ENCODE data around the gene YWHAH.

The YWHAH gene

GRCh38 chr22:31943978-31944699 is at the start of gene YWHAH:
Gene YWHAH, plus strand, starts transcription at chr22:31944535. Its CDS starts 199 bp downstream, at chr22:31944734.
- FAIRE-seq, result peak; percentile 99

GRCh38 chr22:31895411-31896123 is 48.8 kb upstream of the YWHAH start:
- DNase-seq (ENCODE audit: low spot score) (no peak), FAIRE-seq (no peak)

More at GRCh38 chr22:31943978-31944699, at the start of gene YWHAH:
- DNase-seq (ENCODE audit: low spot score), result peak; percentile 98

- no peak for FAIRE-seq
- no peak for DNase-seq (ENCODE audit: low spot score)
Measured at GRCh38 chr22:31896472-31896871, 47.9 kb upstream of the YWHAH start.

GRCh38 chr22:31897842-31898805 is 46.2 kb upstream of the YWHAH start:
- DNase-seq (ENCODE audit: low spot score) (no peak), FAIRE-seq (no peak)

GRCh38 chr22:31898926-31899325 is 45.4 kb upstream of the YWHAH start:
- FAIRE-seq (no peak), DNase-seq (ENCODE audit: low spot score) (no peak)

- FAIRE-seq (no peak), DNase-seq (ENCODE audit: low spot score) (no peak)
Measured at GRCh38 chr22:31899669-31900068, 44.7 kb upstream of the YWHAH start.

GRCh38 chr22:31901388-31902137 is 42.8 kb upstream of the YWHAH start:
- DNase-seq (ENCODE audit: low spot score) (no peak), FAIRE-seq (no peak)

GRCh38 chr22:31904651-31905050 is 39.7 kb upstream of the YWHAH start:
- DNase-seq (ENCODE audit: low spot score) (no peak), FAIRE-seq (no peak)

- no peak for FAIRE-seq
- DNase-seq (ENCODE audit: low spot score), result no peak
Measured at GRCh38 chr22:31905356-31905755, 39.0 kb upstream of the YWHAH start.

- FAIRE-seq (no peak), DNase-seq (ENCODE audit: low spot score) (no peak)
Measured at GRCh38 chr22:31906086-31906485, 38.2 kb upstream of the YWHAH start.

- DNase-seq (ENCODE audit: low spot score) (no peak), FAIRE-seq (no peak)
Measured at GRCh38 chr22:31906569-31906968, 37.8 kb upstream of the YWHAH start.

- no peak for FAIRE-seq
- no peak for DNase-seq (ENCODE audit: low spot score)
Measured at GRCh38 chr22:31909977-31910376, 34.4 kb upstream of the YWHAH start.

- FAIRE-seq (no peak), DNase-seq (ENCODE audit: low spot score) (no peak)
Measured at GRCh38 chr22:31911565-31912406, 32.5 kb upstream of the YWHAH start.

GRCh38 chr22:31912407-31912743 is 32.0 kb upstream of the YWHAH start:
- DNase-seq (ENCODE audit: low spot score), result no peak
- FAIRE-seq, result no peak

GRCh38 chr22:31915586-31915985 is 28.7 kb upstream of the YWHAH start:
- DNase-seq (ENCODE audit: low spot score), result no peak
- FAIRE-seq, result no peak

GRCh38 chr22:31917227-31917921 is 27.0 kb upstream of the YWHAH start:
- DNase-seq (ENCODE audit: low spot score) (no peak), FAIRE-seq (no peak)

- no peak for FAIRE-seq
- DNase-seq (ENCODE audit: low spot score), result no peak
Measured at GRCh38 chr22:31919730-31920129, 24.6 kb upstream of the YWHAH start.

- FAIRE-seq (no peak), DNase-seq (ENCODE audit: low spot score) (no peak)
Measured at GRCh38 chr22:31920306-31920705, 24.0 kb upstream of the YWHAH start.

- DNase-seq (ENCODE audit: low spot score), result no peak
- FAIRE-seq, result no peak
Measured at GRCh38 chr22:31921106-31921505, 23.2 kb upstream of the YWHAH start.

GRCh38 chr22:31922534-31922933 is 21.8 kb upstream of the YWHAH start:
- FAIRE-seq (no peak), DNase-seq (ENCODE audit: low spot score) (no peak)
